GM12878 (cell line): Measurements from ENCODE around the gene CLDN9. TPM values are rescaled to one million over a fixed set of nuclear protein-coding genes. Genes with fewer than 3 reads are reported as not detected.

Experiments used
- ATAC-seq: fragments of 200-7000 bp; cut with Tn5 transposase; 3 replicates; pipeline ENCODE4 v1.9.1; 2020; ENCODE audit warnings: mild to moderate bottlenecking, moderate library complexity
- BruUV-seq: library from RNA; stranded (reverse); fragments of 400-500 nt; replicated peaks from 2 replicates; lab custom pipeline; 2021; lab: Mats Ljungman, UMichigan
- CTCF ChIA-PET: fragments of 300-600 bp; sonication (Branson Sonifier 250); formaldehyde crosslinking; extraction: SDS; loops from one replicate; lab custom pipeline; 2021; ENCODE audit warnings: inconsistent platforms; lab: Yijun Ruan, JAX
- POLR2A ChIA-PET: fragments of 350-600 bp; formaldehyde crosslinking; extraction: SDS; loops from one replicate; lab custom pipeline; 2021; ENCODE audit warnings: inconsistent platforms; lab: Charles Lee
- RAD21 ChIA-PET: fragments of 300-600 bp; sonication (Branson Sonifier 250); formaldehyde crosslinking; loops from one replicate; lab custom pipeline; 2023; ENCODE audit warnings: antibody characterized with exemption; ENCODE audit not compliant: unreplicated experiment; lab: Charles Lee
- SMC1A ChIA-PET: fragments of 300-600 bp; sonication (Branson Sonifier 250); formaldehyde crosslinking; loops from one replicate; lab custom pipeline; 2023; ENCODE audit not compliant: unreplicated experiment, uncharacterized antibody; lab: Charles Lee
- DNase-seq: peaks from one replicate; pipeline ENCODE4 v3.0.0-alpha.2; 2011; ENCODE audit warnings: low read depth, low spot score
- FAIRE-seq: peaks from 3 replicates; lab custom pipeline; 2011; peaks lifted over from hg19 to GRCh38; lab: Jason Lieb, UNC
- H2AFZ ChIP-seq: 2 replicates; pipeline ENCODE4 v1.6.0; 2011; ENCODE audit warnings: low read depth, low read length, control low read depth; ENCODE audit not compliant: control insufficient read depth
- H3K27ac ChIP-seq: 2 replicates; pipeline ENCODE4 v1.5.1; 2011; ENCODE audit warnings: control low read depth; ENCODE audit not compliant: control insufficient read depth, insufficient read depth
- H3K27me3 ChIP-seq, 2 experiments: replicated peaks in 1 of 2; 2 replicates each; pipeline versions ENCODE4 v1.6.0 to v1.6.1; 2011; ENCODE audit warnings: low read length in 1 of 2; ENCODE audit not compliant: control insufficient read depth in 2 of 2, insufficient read depth in 2 of 2
- H3K36me3 ChIP-seq, 2 experiments: 2 replicates each; pipeline ENCODE4 v1.5.1; 2011; ENCODE audit warnings: low read length in 1 of 2; ENCODE audit not compliant: control insufficient read depth in 2 of 2, insufficient read depth in 2 of 2
- H3K4me1 ChIP-seq: 2 replicates; pipeline ENCODE4 v1.6.1; 2011; ENCODE audit warnings: mild to moderate bottlenecking, low read length, moderate library complexity, mixed read lengths; ENCODE audit not compliant: control insufficient read depth, insufficient read depth
- H3K4me2 ChIP-seq: 2 replicates; pipeline ENCODE4 v1.6.0; 2011; ENCODE audit warnings: control low read depth; ENCODE audit not compliant: control insufficient read depth, insufficient read depth
- H3K4me3 ChIP-seq: fragments of 200-600 bp; sonication (generic); 2 replicates; pipeline ENCODE4 v1.5.1; 2016
- H3K79me2 ChIP-seq: 2 replicates; pipeline ENCODE4 v1.6.0; 2011; ENCODE audit warnings: low read length; ENCODE audit not compliant: control insufficient read depth, insufficient read depth
- H3K9ac ChIP-seq: 2 replicates; pipeline ENCODE4 v1.8.0; 2011; ENCODE audit warnings: low read length, control low read depth, mixed read lengths; ENCODE audit not compliant: control insufficient read depth, insufficient read depth
- H3K9me3 ChIP-seq: replicated peaks from 3 replicates; pipeline ENCODE4 v1.5.1; 2011; ENCODE audit warnings: mild to moderate bottlenecking, low read length; ENCODE audit not compliant: control insufficient read depth, insufficient read depth
- H4K20me1 ChIP-seq: 2 replicates; pipeline ENCODE4 v1.6.0; 2011; ENCODE audit not compliant: control insufficient read depth, insufficient read depth
- BHLHE40 ChIP-seq, 2 experiments: fragments of 450-650 bp in 1 of 2; IDR thresholded peaks; 2 replicates each; pipeline ENCODE4 v1.6.1; 2011 to 2017; ENCODE audit warnings: low read depth in 2 of 2, borderline replicate concordance in 1 of 2, improper control_type of control experiment in 1 of 2, low read length in 1 of 2, mild to moderate bottlenecking in 1 of 2
- CBX3 ChIP-seq: fragments of 200-600 bp; sonication (generic); IDR thresholded peaks from 2 replicates; pipeline ENCODE4 v1.6.1; 2016; ENCODE audit warnings: low read depth, borderline replicate concordance
- CBX5 ChIP-seq: sonication (generic); IDR thresholded peaks from 2 replicates; pipeline ENCODE4 v1.6.1; 2016; ENCODE audit warnings: low read depth, moderate library complexity, mild to moderate bottlenecking, inconsistent platforms
- FOS ChIP-seq: IDR thresholded peaks from 3 replicates; pipeline ENCODE4 v1.6.1; 2011; ENCODE audit warnings: borderline replicate concordance; ENCODE audit not compliant: insufficient read length; ENCODE audit errors: extremely low read depth
- HDAC2 ChIP-seq: fragments of 200-600 bp; sonication (generic); IDR thresholded peaks from 2 replicates; pipeline ENCODE4 v1.6.1; 2017
- HDGF ChIP-seq: fragments of 450-650 bp; IDR thresholded peaks from 2 replicates; pipeline ENCODE4 v1.6.1; 2016; ENCODE audit warnings: antibody characterized with exemption
- NRF1 ChIP-seq: conservative IDR thresholded peaks from 2 replicates; pipeline ENCODE4 v1.6.1; 2011; ENCODE audit warnings: mild to moderate bottlenecking, low read depth, low read length, improper control_type of control experiment
- POLR2A ChIP-seq: IDR thresholded peaks from 2 replicates; pipeline ENCODE4 v1.6.1; 2011; ENCODE audit warnings: low read depth, mild to moderate bottlenecking, low read length
- RAD21 ChIP-seq: IDR thresholded peaks from 2 replicates; pipeline ENCODE4 v1.6.1; 2011; ENCODE audit warnings: mild to moderate bottlenecking, low read depth, low read length, moderate library complexity; ENCODE audit not compliant: insufficient read depth
- RBBP5 ChIP-seq: fragments of 200-600 bp; sonication (generic); conservative IDR thresholded peaks from 2 replicates; pipeline ENCODE4 v1.6.1; 2016
- SIN3A ChIP-seq: IDR thresholded peaks from 2 replicates; pipeline ENCODE4 v1.6.1; 2012; ENCODE audit warnings: low read depth, low read length, improper control_type of control experiment
- TCF12 ChIP-seq: IDR thresholded peaks from 2 replicates; pipeline ENCODE4 v1.6.1; 2011; ENCODE audit warnings: low read depth, mild to moderate bottlenecking, low read length
- TCF7 ChIP-seq: IDR thresholded peaks from 2 replicates; pipeline ENCODE4 v1.6.1; 2014; ENCODE audit warnings: antibody characterized with exemption, borderline replicate concordance
- YY1 ChIP-seq: IDR thresholded peaks from 2 replicates; pipeline ENCODE4 v1.6.1; 2011; ENCODE audit warnings: low read depth, mild to moderate bottlenecking, low read length
- WGBS: methylation state at CpG from one replicate; pipeline ENCODE4 v1.1.6; 2016; ENCODE audit warnings: low lambda C conversion rate; ENCODE audit not compliant: insufficient replicate concordance, insufficient coverage; ENCODE audit errors: missing lambda C conversion rate; 5-methylcytosine and 5-hydroxymethylcytosine counted together
- in situ Hi-C: fragments of 300-500 bp; cut with MboI; formaldehyde crosslinking; loops from 9 replicates; pipeline ENCODE4 v1.14.3; 2018; ENCODE audit warnings: mixed read lengths
- intact Hi-C: fragments of 100-400 bp; cut with micrococcal nuclease; formaldehyde crosslinking; loops from one replicate; pipeline ENCODE4 v1.14.2; 2022; ENCODE audit not compliant: unreplicated experiment
- polyA plus RNA-seq, 11 experiments: library from polyadenylated mRNA; depleted of rRNA in 4 of 11; unstranded in 6 of 11; stranded (reverse) in 5 of 11; fragments of >200 nt; fragmentation: Nextera tagmentation in 4 of 11; fragmentation: Illumina TruSeq in 1 of 11; extraction: Ambion mirVana in 4 of 11; extraction: Trizol in 1 of 11; gene quantifications; 1 replicate in 1 of 11; 2 replicates in 10 of 11; pipeline versions ENCODE4 v1.2.1 to v1.2.3, GENCODE V29; 2011 to 2016; ENCODE audit warnings: inconsistent platforms in 2 of 11, missing spikeins in 2 of 11, low read depth in 1 of 11
- total RNA-seq, 4 experiments: library from RNA; depleted of rRNA in 3 of 4; stranded (reverse); fragments of >200 nt in 3 of 4; fragmentation: Illumina TruSeq in 1 of 4; extraction: Trizol in 1 of 4; gene quantifications; 2 replicates each; pipeline versions ENCODE4 v1.2.1 to v1.2.3, GENCODE V29; 2013 to 2021
- TF ChIP-seq, protein P1 (sequence below): fragments of 450-650 bp; IDR thresholded peaks from 2 replicates; pipeline ENCODE4 v1.6.1; 2017; ENCODE audit warnings: mild to moderate bottlenecking, low read depth, inconsistent platforms; ENCODE audit not compliant: poor library complexity, severe bottlenecking
- TF ChIP-seq, protein P2 (sequence below): IDR thresholded peaks from 2 replicates; pipeline ENCODE4 v1.6.1; 2012; ENCODE audit warnings: mild to moderate bottlenecking, low read depth, low read length
- TF ChIP-seq, protein P3 (sequence below): IDR thresholded peaks from 2 replicates; pipeline ENCODE4 v1.6.1; 2011; ENCODE audit warnings: borderline replicate concordance, low read depth, mild to moderate bottlenecking, moderate library complexity, mixed read lengths, low read length; ENCODE audit not compliant: insufficient read depth; ENCODE audit errors: extremely low read length

Gene CLDN9
- total and polyA plus RNA-seq, 10 of the 15 experiments (the other 5 are each of a cell fraction or from before 2014, with no cell fraction given) = not detected

DNA sequence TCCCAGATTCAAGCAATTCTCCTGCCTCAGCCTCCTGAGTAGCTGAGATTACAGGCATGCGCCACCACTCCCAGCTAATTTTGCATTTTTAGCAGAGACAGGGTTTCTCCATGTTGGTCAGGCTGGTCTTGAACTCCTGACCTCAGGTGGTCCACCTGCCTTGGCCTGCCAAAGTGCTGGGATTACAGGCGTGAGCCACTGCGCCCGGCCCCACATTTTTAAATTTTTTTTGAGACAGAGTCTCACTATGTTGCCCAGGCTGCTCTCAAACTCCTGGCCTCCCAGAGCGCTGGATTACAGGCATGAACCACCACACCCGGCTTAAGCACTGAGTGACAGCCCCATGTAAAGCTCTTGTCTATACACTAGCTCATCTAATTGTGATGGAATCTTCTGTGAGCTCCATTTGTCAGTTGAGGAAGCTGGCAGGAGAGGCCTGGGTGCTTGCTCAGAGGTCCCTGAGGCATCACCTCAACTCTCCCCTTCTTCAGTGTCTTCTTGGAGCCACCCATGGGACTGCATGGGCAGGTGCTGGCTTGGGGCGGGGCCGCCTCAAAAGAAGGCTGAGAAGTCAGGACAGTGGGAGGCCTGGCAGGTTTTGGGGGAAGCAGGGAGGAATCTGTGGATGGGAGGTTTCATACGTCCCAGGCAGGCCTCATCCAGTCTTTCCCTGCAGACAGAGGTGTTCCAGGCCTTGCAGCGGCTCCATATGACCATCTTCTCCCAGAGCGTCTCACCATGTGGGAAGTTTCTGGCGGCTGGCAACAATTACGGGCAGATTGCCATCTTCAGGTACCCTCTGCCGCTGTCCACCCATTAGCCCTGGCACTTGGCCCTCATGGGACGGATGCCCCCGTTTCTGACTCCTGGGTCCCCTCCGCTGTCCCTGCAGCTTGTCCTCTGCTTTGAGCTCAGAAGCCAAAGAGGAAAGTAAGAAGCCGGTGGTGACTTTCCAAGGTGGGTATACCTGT lies 12.6 kb downstream of the CLDN9 start:
- DNase-seq = no peak
- ChIA-PET SMC1A (interaction anchor here (1.3 to 10.1 kb wide), 2 partner anchors 20 to 110 kb away, joined by 5 to 91 read pairs; partner anchors contain the start of gene ZNF213), RAD21 (interaction anchor here (0.7 to 4.4 kb wide), 2 partner anchors 21 to 154 kb away, joined by 4 to 34 read pairs; no protein-coding TSS in a partner anchor), POLR2A (interaction anchor here (0.7 to 1.2 kb wide), 4 partner anchors 17 to 73 kb away, joined by 3 to 9 read pairs (median 4); no protein-coding TSS in a partner anchor), CTCF (interaction anchor here (1.1 to 18.2 kb wide), 4 partner anchors 16 to 105 kb away, joined by 3 to 421 read pairs (median 6); no protein-coding TSS in a partner anchor)
- Histone ChIP-seq H3K9me3 (no peaks in the 10 kb centered on the region), H3K36me3 (peaks cover 4 to 7% of the 10 kb centered on the region in 2 experiments; a peak in 3 of 4 replicates), H3K9ac (no peak overlapping the region), H3K4me2 (no peak overlapping the region), H3K79me2 (no peaks in the 10 kb centered on the region), H3K4me3 (no peak overlapping the region), H3K27ac (no peak overlapping the region), H3K27me3 (peaks cover 6 to 8% of the 10 kb centered on the region in 2 experiments), H2AFZ (no peak overlapping the region), H4K20me1 (0 out of 2 replicates have a peak, but pooled peaks cover 3% of the 10 kb centered on the region), H3K4me1 (peaks cover 25% of the 10 kb centered on the region)
- in situ Hi-C loops = no loop called here
- FAIRE-seq = no peak
- WGBS = 82% methylated on average over 17 of the region's 18 CpGs
- BruUV-seq = no TSS peak
- no peak for ATAC-seq
- intact Hi-C loops = no loop called here
- TF ChIP-seq BHLHE40 (IDR thresholded peaks at IDR 0.05; ENCODE audit: borderline replicate concordance in 1 of 2, low read depth in 2 of 2, low read length in 1 of 2) (no peak), TCF7 (no peak), POLR2A (no peak), SIN3A (no peak), HDGF (no peak), CBX3 (no peak), CBX5 (no peak), TCF12 (no peak), HDAC2 (no peak), RAD21 (no peak), NRF1 (no peak), RBBP5 (no peak), YY1 (no peak), FOS (no peak)
- TF ChIP-seq, protein P1, sequence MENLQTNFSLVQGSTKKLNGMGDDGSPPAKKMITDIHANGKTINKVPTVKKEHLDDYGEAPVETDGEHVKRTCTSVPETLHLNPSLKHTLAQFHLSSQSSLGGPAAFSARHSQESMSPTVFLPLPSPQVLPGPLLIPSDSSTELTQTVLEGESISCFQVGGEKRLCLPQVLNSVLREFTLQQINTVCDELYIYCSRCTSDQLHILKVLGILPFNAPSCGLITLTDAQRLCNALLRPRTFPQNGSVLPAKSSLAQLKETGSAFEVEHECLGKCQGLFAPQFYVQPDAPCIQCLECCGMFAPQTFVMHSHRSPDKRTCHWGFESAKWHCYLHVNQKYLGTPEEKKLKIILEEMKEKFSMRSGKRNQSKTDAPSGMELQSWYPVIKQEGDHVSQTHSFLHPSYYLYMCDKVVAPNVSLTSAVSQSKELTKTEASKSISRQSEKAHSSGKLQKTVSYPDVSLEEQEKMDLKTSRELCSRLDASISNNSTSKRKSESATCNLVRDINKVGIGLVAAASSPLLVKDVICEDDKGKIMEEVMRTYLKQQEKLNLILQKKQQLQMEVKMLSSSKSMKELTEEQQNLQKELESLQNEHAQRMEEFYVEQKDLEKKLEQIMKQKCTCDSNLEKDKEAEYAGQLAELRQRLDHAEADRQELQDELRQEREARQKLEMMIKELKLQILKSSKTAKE = no peak
- TF ChIP-seq, protein P2, sequence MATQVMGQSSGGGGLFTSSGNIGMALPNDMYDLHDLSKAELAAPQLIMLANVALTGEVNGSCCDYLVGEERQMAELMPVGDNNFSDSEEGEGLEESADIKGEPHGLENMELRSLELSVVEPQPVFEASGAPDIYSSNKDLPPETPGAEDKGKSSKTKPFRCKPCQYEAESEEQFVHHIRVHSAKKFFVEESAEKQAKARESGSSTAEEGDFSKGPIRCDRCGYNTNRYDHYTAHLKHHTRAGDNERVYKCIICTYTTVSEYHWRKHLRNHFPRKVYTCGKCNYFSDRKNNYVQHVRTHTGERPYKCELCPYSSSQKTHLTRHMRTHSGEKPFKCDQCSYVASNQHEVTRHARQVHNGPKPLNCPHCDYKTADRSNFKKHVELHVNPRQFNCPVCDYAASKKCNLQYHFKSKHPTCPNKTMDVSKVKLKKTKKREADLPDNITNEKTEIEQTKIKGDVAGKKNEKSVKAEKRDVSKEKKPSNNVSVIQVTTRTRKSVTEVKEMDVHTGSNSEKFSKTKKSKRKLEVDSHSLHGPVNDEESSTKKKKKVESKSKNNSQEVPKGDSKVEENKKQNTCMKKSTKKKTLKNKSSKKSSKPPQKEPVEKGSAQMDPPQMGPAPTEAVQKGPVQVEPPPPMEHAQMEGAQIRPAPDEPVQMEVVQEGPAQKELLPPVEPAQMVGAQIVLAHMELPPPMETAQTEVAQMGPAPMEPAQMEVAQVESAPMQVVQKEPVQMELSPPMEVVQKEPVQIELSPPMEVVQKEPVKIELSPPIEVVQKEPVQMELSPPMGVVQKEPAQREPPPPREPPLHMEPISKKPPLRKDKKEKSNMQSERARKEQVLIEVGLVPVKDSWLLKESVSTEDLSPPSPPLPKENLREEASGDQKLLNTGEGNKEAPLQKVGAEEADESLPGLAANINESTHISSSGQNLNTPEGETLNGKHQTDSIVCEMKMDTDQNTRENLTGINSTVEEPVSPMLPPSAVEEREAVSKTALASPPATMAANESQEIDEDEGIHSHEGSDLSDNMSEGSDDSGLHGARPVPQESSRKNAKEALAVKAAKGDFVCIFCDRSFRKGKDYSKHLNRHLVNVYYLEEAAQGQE = no peak
- TF ChIP-seq, protein P3, sequence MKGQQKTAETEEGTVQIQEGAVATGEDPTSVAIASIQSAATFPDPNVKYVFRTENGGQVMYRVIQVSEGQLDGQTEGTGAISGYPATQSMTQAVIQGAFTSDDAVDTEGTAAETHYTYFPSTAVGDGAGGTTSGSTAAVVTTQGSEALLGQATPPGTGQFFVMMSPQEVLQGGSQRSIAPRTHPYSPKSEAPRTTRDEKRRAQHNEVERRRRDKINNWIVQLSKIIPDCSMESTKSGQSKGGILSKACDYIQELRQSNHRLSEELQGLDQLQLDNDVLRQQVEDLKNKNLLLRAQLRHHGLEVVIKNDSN = no peak
